ENCODE results near the gene CAPRIN1.

CAPRIN1 gene

DNA sequence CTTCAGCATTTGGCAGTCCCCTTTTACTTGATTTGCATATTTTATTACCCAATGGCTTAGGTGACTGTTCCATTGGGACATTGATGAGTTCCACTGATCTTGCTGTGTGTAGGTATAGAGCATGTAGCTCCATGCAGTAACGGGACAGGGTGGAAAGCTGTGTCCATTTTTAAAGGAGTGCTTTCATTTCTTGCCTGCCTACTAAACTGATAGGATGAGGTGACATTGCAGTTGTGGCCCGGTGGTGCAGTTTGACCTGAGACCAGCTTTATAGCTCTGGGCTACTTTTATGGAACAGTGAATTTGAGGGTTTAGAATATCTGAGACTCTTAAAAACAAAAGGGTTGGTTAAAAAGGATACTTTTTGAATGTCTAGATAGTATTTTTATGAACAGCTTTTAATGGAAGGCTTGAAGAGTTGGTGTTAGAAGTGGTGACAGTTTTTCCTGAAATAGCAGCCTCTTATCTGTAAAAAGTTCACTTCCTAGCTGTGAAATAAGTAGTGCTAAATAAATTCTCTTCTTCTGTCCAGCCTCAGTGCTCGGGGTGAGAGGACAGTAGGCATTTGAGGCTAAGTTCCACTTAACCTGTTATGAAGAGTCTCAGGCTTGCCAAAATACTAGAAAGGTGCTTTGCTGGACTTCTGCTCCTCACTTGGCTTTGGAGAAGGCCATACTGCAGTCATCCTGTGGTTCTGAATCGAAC, 80.9 kb downstream of the CAPRIN1 start:
- H3K36me3 ChIP-seq = peaks cover 80 to 99% (median 97%) of the 10 kb centered on the region in 3 donors
- DNase-seq = peak in 1 of 2 donors; percentile 7
- H3K27ac ChIP-seq = no peak overlapping the region
- H3K9me3 ChIP-seq = no peaks in the 10 kb centered on the region
- H3K4me1 ChIP-seq = no peaks in the 10 kb centered on the region
- intact Hi-C loops (cut with DNase I; ENCODE audit: low total_unique reads) = no loop called here
- no peaks in the 10 kb centered on the region for H3K27me3 ChIP-seq
- TF ChIP-seq CTCF (IDR thresholded peaks at IDR 0.05) = no peak
- H3K4me3 ChIP-seq = no peak overlapping the region

DNA sequence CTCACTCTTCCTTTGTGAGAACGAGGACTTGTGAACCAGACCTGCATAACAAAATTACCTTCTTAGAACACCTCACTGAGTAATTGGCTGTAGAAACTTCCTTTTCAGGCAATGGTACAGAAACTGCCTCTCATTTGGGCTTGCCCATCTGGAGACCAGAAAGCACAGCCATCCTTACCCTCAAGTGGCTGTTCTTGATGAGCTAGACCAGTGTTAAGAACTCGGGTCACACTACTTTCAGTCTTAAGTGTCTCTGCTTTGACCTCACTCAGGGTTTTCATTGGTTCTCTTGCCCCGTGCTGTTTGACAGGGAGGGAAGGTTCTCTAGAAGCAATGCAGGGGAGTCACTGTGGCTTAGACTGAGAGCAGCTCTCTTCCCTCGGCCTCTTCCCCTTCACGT, 83.2 kb downstream of the CAPRIN1 start:
- no peaks in the 10 kb centered on the region for H3K9me3 ChIP-seq
- no peak overlapping the region for H3K27ac ChIP-seq
- DNase-seq = no peak
- intact Hi-C loops (cut with DNase I; ENCODE audit: low total_unique reads) = no loop called here
- no peak overlapping the region for H3K4me3 ChIP-seq
- TF ChIP-seq CTCF (IDR thresholded peaks at IDR 0.05) = no peak
- no peaks in the 10 kb centered on the region for H3K27me3 ChIP-seq
- H3K4me1 ChIP-seq = no peaks in the 10 kb centered on the region
- peaks cover 82 to 100% (median 98%) of the 10 kb centered on the region in 3 donors for H3K36me3 ChIP-seq

- no peak overlapping the region for H3K27ac ChIP-seq
- H3K4me3 ChIP-seq = no peak overlapping the region
- DNase-seq = no peak
- no peaks in the 10 kb centered on the region for H3K4me1 ChIP-seq
- H3K36me3 ChIP-seq = peaks cover 89 to 100% (median 98%) of the 10 kb centered on the region in 3 donors
- H3K27me3 ChIP-seq = no peaks in the 10 kb centered on the region
- intact Hi-C loops (cut with DNase I; ENCODE audit: low total_unique reads) = no loop called here
- no peak for TF ChIP-seq CTCF (IDR thresholded peaks at IDR 0.05)
- no peaks in the 10 kb centered on the region for H3K9me3 ChIP-seq
Observed at GRCh38 chr11:34135439-34135838, 83.9 kb downstream of the CAPRIN1 start.

GRCh38 chr11:34136420-34136819, 84.9 kb downstream of the CAPRIN1 start:
- H3K27me3 ChIP-seq = no peaks in the 10 kb centered on the region
- H3K36me3 ChIP-seq = peaks cover 89 to 100% (median 98%) of the 10 kb centered on the region in 3 donors
- H3K4me3 ChIP-seq = no peak overlapping the region
- peak in 1 of 2 donors; percentile 31 for DNase-seq
- TF ChIP-seq CTCF (IDR thresholded peaks at IDR 0.05) = no peak
- intact Hi-C loops (cut with DNase I; ENCODE audit: low total_unique reads) = no loop called here
- H3K4me1 ChIP-seq = no peaks in the 10 kb centered on the region
- H3K27ac ChIP-seq = no peak overlapping the region
- no peaks in the 10 kb centered on the region for H3K9me3 ChIP-seq

DNA sequence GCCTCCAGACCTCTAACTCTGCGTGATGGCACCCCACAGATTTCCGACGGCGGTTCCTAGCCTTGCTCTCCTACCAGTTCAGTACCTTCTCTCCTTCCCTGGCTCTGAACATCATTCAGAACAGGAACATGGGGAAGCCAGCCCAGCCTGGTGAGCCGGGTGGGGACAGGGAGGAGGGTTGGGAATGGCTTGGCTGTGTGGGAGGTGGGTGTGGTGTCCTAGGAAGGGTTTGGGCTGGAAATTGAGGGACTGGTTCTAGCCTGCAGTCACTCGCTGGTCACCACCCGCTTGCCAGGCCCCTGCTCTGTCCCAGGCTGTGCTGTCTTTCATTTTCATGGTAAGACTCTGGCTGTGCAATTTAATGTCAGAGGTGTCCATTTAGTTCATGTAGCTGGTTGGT, 87.8 kb downstream of the CAPRIN1 start:
- H3K9me3 ChIP-seq = no peaks in the 10 kb centered on the region
- DNase-seq = peak in 1 of 2 donors; percentile 31
- no peaks in the 10 kb centered on the region for H3K27me3 ChIP-seq
- no peak overlapping the region for H3K27ac ChIP-seq
- peaks cover 94 to 100% (median 98%) of the 10 kb centered on the region in 3 donors for H3K36me3 ChIP-seq
- intact Hi-C loops (cut with DNase I; ENCODE audit: low total_unique reads) = no loop called here
- no peaks in the 10 kb centered on the region for H3K4me1 ChIP-seq
- TF ChIP-seq CTCF (IDR thresholded peaks at IDR 0.05) = no peak
- H3K4me3 ChIP-seq = no peak overlapping the region

Measured in tibial artery (tissue), 4 donors.